AG09319 (cell line): Measurements from ENCODE around the gene TPI1.

Experiments
- DNase-seq: peaks from one replicate; pipeline ENCODE4 v3.0.0-alpha.2; 2010; ENCODE audit warnings: low read depth; ENCODE audit errors: extremely low read depth
- TF ChIP-seq, protein P1 (sequence below): IDR thresholded peaks from 2 replicates; pipeline ENCODE4 v1.5.1; 2011; ENCODE audit warnings: low read depth, mild to moderate bottlenecking, inconsistent platforms, low read length, moderate library complexity

Gene TPI1

DNA sequence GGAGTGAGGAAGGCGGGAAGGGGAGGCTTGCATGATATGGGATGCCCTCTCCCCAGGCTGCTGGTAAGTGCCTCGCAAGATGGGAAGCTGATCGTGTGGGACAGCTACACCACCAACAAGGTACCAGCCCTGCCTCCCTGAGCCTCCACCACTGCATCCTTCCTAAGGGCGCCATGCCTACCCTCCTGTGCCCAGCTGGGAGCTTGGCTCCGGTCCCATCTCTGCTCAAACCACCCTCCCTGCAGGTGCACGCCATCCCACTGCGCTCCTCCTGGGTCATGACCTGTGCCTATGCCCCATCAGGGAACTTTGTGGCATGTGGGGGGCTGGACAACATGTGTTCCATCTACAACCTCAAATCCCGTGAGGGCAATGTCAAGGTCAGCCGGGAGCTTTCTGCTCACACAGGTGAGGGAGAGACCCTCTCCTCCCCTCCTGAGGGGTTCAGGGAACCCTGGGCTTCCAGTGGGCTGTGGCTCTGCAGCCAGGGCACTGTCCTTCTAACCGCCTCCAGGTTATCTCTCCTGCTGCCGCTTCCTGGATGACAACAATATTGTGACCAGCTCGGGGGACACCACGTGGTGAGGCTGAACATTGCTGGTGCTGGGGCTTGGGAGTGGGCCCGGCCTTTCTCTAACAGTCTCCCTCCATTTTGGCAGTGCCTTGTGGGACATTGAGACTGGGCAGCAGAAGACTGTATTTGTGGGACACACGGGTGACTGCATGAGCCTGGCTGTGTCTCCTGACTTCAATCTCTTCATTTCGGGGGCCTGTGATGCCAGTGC lies 24.0 kb upstream of the TPI1 start:
- TF ChIP-seq, protein P1, sequence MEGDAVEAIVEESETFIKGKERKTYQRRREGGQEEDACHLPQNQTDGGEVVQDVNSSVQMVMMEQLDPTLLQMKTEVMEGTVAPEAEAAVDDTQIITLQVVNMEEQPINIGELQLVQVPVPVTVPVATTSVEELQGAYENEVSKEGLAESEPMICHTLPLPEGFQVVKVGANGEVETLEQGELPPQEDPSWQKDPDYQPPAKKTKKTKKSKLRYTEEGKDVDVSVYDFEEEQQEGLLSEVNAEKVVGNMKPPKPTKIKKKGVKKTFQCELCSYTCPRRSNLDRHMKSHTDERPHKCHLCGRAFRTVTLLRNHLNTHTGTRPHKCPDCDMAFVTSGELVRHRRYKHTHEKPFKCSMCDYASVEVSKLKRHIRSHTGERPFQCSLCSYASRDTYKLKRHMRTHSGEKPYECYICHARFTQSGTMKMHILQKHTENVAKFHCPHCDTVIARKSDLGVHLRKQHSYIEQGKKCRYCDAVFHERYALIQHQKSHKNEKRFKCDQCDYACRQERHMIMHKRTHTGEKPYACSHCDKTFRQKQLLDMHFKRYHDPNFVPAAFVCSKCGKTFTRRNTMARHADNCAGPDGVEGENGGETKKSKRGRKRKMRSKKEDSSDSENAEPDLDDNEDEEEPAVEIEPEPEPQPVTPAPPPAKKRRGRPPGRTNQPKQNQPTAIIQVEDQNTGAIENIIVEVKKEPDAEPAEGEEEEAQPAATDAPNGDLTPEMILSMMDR: no peak
- no peak for DNase-seq

DNA sequence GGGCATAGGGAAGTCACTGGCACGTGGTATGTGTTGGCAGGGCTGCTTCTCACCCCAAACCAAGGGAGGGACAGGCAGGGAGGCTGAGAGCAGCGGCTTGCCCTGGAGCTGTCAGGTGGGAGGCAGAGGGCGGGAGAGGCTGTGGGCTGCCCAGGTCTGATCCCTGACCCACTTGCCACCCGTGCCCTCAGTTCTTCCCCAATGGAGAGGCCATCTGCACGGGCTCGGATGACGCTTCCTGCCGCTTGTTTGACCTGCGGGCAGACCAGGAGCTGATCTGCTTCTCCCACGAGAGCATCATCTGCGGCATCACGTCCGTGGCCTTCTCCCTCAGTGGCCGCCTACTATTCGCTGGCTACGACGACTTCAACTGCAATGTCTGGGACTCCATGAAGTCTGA lies 21.9 kb upstream of the TPI1 start:
- TF ChIP-seq, protein P1: no peak
- DNase-seq: no peak

DNA sequence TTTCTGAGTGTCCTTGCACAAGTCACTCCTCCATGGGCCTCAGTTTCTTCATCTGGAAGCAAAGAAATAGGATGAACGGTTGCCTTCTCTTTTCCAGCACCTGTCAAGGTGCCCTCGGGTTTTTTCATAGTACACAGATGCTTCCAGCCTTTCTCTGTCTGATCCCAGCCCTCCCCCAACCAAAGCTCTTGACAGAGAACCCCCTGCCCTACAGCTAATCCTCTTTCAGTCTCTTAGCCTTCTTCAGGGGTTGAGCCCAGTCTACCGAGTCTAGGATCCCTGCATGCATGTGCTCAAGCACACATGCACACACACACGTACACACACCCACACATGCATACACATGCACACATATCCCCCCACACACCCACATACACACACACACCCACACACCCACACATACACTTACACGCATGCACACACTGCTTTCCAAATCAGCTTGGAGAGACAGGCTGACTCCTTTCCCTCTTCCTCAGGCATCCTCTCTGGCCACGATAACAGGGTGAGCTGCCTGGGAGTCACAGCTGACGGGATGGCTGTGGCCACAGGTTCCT lies 20.9 kb upstream of the TPI1 start:
- DNase-seq: no peak

GRCh38 chr12:6847676-6848075 lies 19.7 kb upstream of the TPI1 start:
- TF ChIP-seq, protein P1: no peak
- DNase-seq: no peak

More for the DNA sequence above, 20.9 kb upstream of the TPI1 start:
- TF ChIP-seq, protein P1: no peak

GRCh38 chr12:6849427-6849826 lies 17.9 kb upstream of the TPI1 start:
- TF ChIP-seq, protein P1: no peak
- no peak for DNase-seq

GRCh38 chr12:6849976-6850560 lies 17.3 kb upstream of the TPI1 start:
- DNase-seq: no peak
- TF ChIP-seq, protein P1: no peak

DNA sequence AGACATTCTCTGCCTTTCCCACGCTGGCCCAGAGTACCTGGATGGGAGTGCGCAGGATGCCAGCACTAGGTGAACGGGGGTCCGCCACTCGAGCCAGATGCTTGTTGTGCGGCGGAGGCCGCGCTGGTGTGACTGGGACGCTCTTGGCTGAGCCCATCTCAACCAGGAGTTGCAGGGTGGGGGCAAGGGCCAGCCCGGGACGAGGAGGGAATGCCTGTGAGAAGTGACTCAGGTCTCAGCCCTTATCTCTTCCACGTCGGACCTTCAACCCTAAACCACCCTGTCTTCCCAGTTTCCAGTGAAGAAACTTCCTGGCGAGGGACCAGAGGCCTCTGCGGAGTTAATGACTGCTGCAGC lies 16.6 kb upstream of the TPI1 start:
- DNase-seq: no peak

More for the DNA sequence above, 16.6 kb upstream of the TPI1 start:
- TF ChIP-seq, protein P1: no peak
